Measurements from ENCODE around the gene FBXL14. TPM values are rescaled to one million over a fixed set of nuclear protein-coding genes. Genes with fewer than 3 reads are reported as not detected.

The FBXL14 gene
- total RNA-seq, 3 donors from 2014 or later: 8.2 to 12.9 (median 8.5) TPM

- H3K27ac ChIP-seq: peak overlapping the region; percentile 53 to 80
- H3K36me3 ChIP-seq: no peaks in the 10 kb centered on the region
- DNase-seq (ENCODE audit: low spot score in 2 of 2): peak; percentile 55 to 69
- no peaks in the 10 kb centered on the region for H3K27me3 ChIP-seq
- TF ChIP-seq, protein P1, sequence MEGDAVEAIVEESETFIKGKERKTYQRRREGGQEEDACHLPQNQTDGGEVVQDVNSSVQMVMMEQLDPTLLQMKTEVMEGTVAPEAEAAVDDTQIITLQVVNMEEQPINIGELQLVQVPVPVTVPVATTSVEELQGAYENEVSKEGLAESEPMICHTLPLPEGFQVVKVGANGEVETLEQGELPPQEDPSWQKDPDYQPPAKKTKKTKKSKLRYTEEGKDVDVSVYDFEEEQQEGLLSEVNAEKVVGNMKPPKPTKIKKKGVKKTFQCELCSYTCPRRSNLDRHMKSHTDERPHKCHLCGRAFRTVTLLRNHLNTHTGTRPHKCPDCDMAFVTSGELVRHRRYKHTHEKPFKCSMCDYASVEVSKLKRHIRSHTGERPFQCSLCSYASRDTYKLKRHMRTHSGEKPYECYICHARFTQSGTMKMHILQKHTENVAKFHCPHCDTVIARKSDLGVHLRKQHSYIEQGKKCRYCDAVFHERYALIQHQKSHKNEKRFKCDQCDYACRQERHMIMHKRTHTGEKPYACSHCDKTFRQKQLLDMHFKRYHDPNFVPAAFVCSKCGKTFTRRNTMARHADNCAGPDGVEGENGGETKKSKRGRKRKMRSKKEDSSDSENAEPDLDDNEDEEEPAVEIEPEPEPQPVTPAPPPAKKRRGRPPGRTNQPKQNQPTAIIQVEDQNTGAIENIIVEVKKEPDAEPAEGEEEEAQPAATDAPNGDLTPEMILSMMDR (IDR thresholded peaks at IDR 0.05): peak in 2 of 3 donors; percentile 15 to 19
- no peak for TF ChIP-seq POLR2A (IDR thresholded peaks at IDR 0.05)
- H3K9me3 ChIP-seq: no peaks in the 10 kb centered on the region
- intact Hi-C loops (cut with DNase I; ENCODE audit: low total_unique reads): no loop called here
- H3K4me1 ChIP-seq: peaks cover 0 to 4% of the 10 kb centered on the region in 2 donors
- H3K4me3 ChIP-seq: peak overlapping the region; percentile 50 to 80 (median 52)
These were observed 35.9 kb upstream of the FBXL14 start for GRCh38 chr12:1630133-1630826.

GRCh38 chr12:1629338-1630132 is 35.2 kb upstream of the FBXL14 start:
- H3K4me1 ChIP-seq: peaks cover 0 to 4% of the 10 kb centered on the region in 2 donors
- DNase-seq (ENCODE audit: low spot score in 2 of 2): no peak
- TF ChIP-seq, protein P1 (IDR thresholded peaks at IDR 0.05): no peak
- no peak for TF ChIP-seq POLR2A (IDR thresholded peaks at IDR 0.05)
- TF ChIP-seq POLR2AphosphoS5 (IDR thresholded peaks at IDR 0.05): no peak
- H3K27me3 ChIP-seq: no peaks in the 10 kb centered on the region
- peak overlapping the region; percentile 50 to 80 (median 52) for H3K4me3 ChIP-seq
- intact Hi-C loops (cut with DNase I; ENCODE audit: low total_unique reads): no loop called here
- no peaks in the 10 kb centered on the region for H3K36me3 ChIP-seq
- peak overlapping the region; percentile 53 to 80 for H3K27ac ChIP-seq
- H3K9me3 ChIP-seq: no peaks in the 10 kb centered on the region

DNA sequence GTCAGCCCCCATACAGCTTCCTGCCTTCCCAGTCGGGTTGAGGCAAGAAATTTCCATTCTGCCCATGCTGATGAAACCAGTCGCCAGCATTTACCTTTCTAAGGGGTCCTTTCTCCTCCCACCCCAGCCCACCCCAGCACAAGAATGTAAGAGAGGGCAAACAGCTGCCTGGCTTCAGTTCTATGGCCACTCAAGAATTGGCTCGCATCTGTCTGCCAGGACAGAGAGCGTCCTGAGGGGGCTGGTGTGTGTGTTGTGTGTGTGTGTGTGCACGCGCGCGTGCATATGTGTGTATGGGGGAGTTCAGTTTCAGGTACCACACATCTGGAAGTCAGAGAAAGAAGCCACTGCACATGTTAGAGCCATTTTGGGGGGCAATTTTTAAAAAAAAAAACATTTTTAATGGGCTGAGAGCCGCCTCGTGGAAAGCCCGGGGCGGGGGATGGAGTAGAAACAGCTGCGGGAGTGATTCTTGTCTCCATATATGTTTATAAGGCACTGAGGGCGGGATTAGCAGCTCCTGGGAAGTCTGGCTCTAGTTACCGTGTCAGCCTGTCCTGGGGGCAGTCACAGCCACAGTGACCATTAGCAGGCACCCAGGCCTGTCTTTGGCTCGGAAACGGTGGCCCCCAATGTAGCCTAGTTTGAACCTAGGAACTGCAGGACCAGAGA is 34.4 kb upstream of the FBXL14 start, which contains the start of gene WNT5B:
WNT5B (plus strand) TSS at position 566 of the 672 bp plus-strand sequence. CDS start 2,124 bp downstream, outside the sequence.
- H3K4me1 ChIP-seq: peaks cover 0 to 4% of the 10 kb centered on the region in 2 donors
- TF ChIP-seq POLR2A (IDR thresholded peaks at IDR 0.05): no peak
- TF ChIP-seq, protein P1 (IDR thresholded peaks at IDR 0.05): no peak
- no peaks in the 10 kb centered on the region for H3K27me3 ChIP-seq
- H3K27ac ChIP-seq: peak within 1 kb of the TSS; percentile 53 to 80
- no peaks in the 10 kb centered on the region for H3K36me3 ChIP-seq
- H3K4me3 ChIP-seq: peak within 1 kb of the TSS; percentile 50 to 80 (median 52)
- no peaks in the 10 kb centered on the region for H3K9me3 ChIP-seq
- intact Hi-C loops (cut with DNase I; ENCODE audit: low total_unique reads): no loop called here
- no peak for DNase-seq (ENCODE audit: low spot score in 2 of 2)

DNA sequence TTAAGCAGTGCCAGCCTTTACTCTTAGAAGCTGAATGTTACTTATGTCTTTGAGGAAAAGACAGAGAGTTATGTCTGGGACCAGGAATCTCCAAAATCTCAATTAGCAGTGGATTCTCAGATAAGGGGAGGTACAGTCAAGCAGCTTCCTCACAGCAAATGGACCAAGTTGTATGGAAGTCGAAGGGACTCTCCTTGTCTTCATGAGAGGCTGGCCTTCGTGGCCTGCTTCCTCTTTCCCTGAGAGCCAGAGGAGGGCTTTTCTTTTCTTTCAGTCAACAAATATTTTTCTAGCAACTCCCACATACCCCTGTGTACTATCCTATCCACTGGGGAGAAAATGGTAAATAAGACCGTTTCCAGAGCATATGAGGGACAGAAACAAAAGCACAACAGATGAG is 28.0 kb upstream of the FBXL14 start:
- intact Hi-C loops (cut with DNase I; ENCODE audit: low total_unique reads): no loop called here
- no peak overlapping the region for H3K27ac ChIP-seq
- TF ChIP-seq POLR2A (IDR thresholded peaks at IDR 0.05) (no peak), POLR2AphosphoS5 (IDR thresholded peaks at IDR 0.05) (no peak)
- TF ChIP-seq, protein P1 (IDR thresholded peaks at IDR 0.05): no peak
- H3K4me1 ChIP-seq: no peaks in the 10 kb centered on the region
- H3K36me3 ChIP-seq: no peaks in the 10 kb centered on the region
- no peaks in the 10 kb centered on the region for H3K27me3 ChIP-seq
- no peaks in the 10 kb centered on the region for H3K9me3 ChIP-seq
- no peak for DNase-seq (ENCODE audit: low spot score in 2 of 2)
- H3K4me3 ChIP-seq: no peak overlapping the region

All from breast epithelium (tissue), 4 donors.